GM12878 (cell line): ENCODE results near the gene SASH3. TPM values are rescaled to one million over a fixed set of nuclear protein-coding genes. Genes with fewer than 3 reads are reported as not detected.

ENCODE experiments used
- ATAC-seq: fragments of 200-7000 bp; cut with Tn5 transposase; 3 replicates; pipeline ENCODE4 v1.9.1; 2020; ENCODE audit warnings: mild to moderate bottlenecking, moderate library complexity
- BruUV-seq: library from RNA; stranded (reverse); fragments of 400-500 nt; replicated peaks from 2 replicates; lab custom pipeline; 2021; lab: Mats Ljungman, UMichigan
- CTCF ChIA-PET: fragments of 300-600 bp; sonication (Branson Sonifier 250); formaldehyde crosslinking; extraction: SDS; loops from one replicate; lab custom pipeline; 2021; ENCODE audit warnings: inconsistent platforms; lab: Yijun Ruan, JAX
- POLR2A ChIA-PET: fragments of 350-600 bp; formaldehyde crosslinking; extraction: SDS; loops from one replicate; lab custom pipeline; 2021; ENCODE audit warnings: inconsistent platforms; lab: Charles Lee
- RAD21 ChIA-PET: fragments of 300-600 bp; sonication (Branson Sonifier 250); formaldehyde crosslinking; loops from one replicate; lab custom pipeline; 2023; ENCODE audit warnings: antibody characterized with exemption; ENCODE audit not compliant: unreplicated experiment; lab: Charles Lee
- SMC1A ChIA-PET: fragments of 300-600 bp; sonication (Branson Sonifier 250); formaldehyde crosslinking; loops from one replicate; lab custom pipeline; 2023; ENCODE audit not compliant: unreplicated experiment, uncharacterized antibody; lab: Charles Lee
- DNase-seq: peaks from one replicate; pipeline ENCODE4 v3.0.0-alpha.2; 2011; ENCODE audit warnings: low read depth, low spot score
- FAIRE-seq: peaks from 3 replicates; lab custom pipeline; 2011; peaks lifted over from hg19 to GRCh38; lab: Jason Lieb, UNC
- H2AFZ ChIP-seq: 2 replicates; pipeline ENCODE4 v1.6.0; 2011; ENCODE audit warnings: low read depth, low read length, control low read depth; ENCODE audit not compliant: control insufficient read depth
- H3K27ac ChIP-seq: 2 replicates; pipeline ENCODE4 v1.5.1; 2011; ENCODE audit warnings: control low read depth; ENCODE audit not compliant: control insufficient read depth, insufficient read depth
- H3K27me3 ChIP-seq, 2 experiments: replicated peaks in 1 of 2; 2 replicates each; pipeline versions ENCODE4 v1.6.0 to v1.6.1; 2011; ENCODE audit warnings: low read length in 1 of 2; ENCODE audit not compliant: control insufficient read depth in 2 of 2, insufficient read depth in 2 of 2
- H3K36me3 ChIP-seq, 2 experiments: 2 replicates each; pipeline ENCODE4 v1.5.1; 2011; ENCODE audit warnings: low read length in 1 of 2; ENCODE audit not compliant: control insufficient read depth in 2 of 2, insufficient read depth in 2 of 2
- H3K4me1 ChIP-seq: 2 replicates; pipeline ENCODE4 v1.6.1; 2011; ENCODE audit warnings: mild to moderate bottlenecking, low read length, moderate library complexity, mixed read lengths; ENCODE audit not compliant: control insufficient read depth, insufficient read depth
- H3K4me2 ChIP-seq: 2 replicates; pipeline ENCODE4 v1.6.0; 2011; ENCODE audit warnings: control low read depth; ENCODE audit not compliant: control insufficient read depth, insufficient read depth
- H3K4me3 ChIP-seq: fragments of 200-600 bp; sonication (generic); 2 replicates; pipeline ENCODE4 v1.5.1; 2016
- H3K79me2 ChIP-seq: 2 replicates; pipeline ENCODE4 v1.6.0; 2011; ENCODE audit warnings: low read length; ENCODE audit not compliant: control insufficient read depth, insufficient read depth
- H3K9ac ChIP-seq: 2 replicates; pipeline ENCODE4 v1.8.0; 2011; ENCODE audit warnings: low read length, control low read depth, mixed read lengths; ENCODE audit not compliant: control insufficient read depth, insufficient read depth
- H3K9me3 ChIP-seq: replicated peaks from 3 replicates; pipeline ENCODE4 v1.5.1; 2011; ENCODE audit warnings: mild to moderate bottlenecking, low read length; ENCODE audit not compliant: control insufficient read depth, insufficient read depth
- H4K20me1 ChIP-seq: 2 replicates; pipeline ENCODE4 v1.6.0; 2011; ENCODE audit not compliant: control insufficient read depth, insufficient read depth
- ATF2 ChIP-seq: IDR thresholded peaks from 2 replicates; pipeline ENCODE4 v1.6.1; 2012; ENCODE audit warnings: low read length, inconsistent platforms
- ZBTB11 ChIP-seq: fragments of 450-650 bp; formaldehyde crosslinking; IDR thresholded peaks from 2 replicates; pipeline ENCODE4 v1.5.0; 2022; ENCODE audit warnings: mild to moderate bottlenecking, missing genetic modification characterization
- ZBTB4 ChIP-seq: fragments of 450-650 bp; formaldehyde crosslinking; IDR thresholded peaks from 2 replicates; pipeline ENCODE4 v1.4.0; 2022; ENCODE audit warnings: mild to moderate bottlenecking, moderate library complexity
- WGBS: methylation state at CpG from one replicate; pipeline ENCODE4 v1.1.6; 2016; ENCODE audit warnings: low lambda C conversion rate; ENCODE audit not compliant: insufficient replicate concordance, insufficient coverage; ENCODE audit errors: missing lambda C conversion rate; 5-methylcytosine and 5-hydroxymethylcytosine counted together
- in situ Hi-C: fragments of 300-500 bp; cut with MboI; formaldehyde crosslinking; loops from 9 replicates; pipeline ENCODE4 v1.14.3; 2018; ENCODE audit warnings: mixed read lengths
- intact Hi-C: fragments of 100-400 bp; cut with micrococcal nuclease; formaldehyde crosslinking; loops from one replicate; pipeline ENCODE4 v1.14.2; 2022; ENCODE audit not compliant: unreplicated experiment
- polyA plus RNA-seq, 11 experiments: library from polyadenylated mRNA; depleted of rRNA in 4 of 11; unstranded in 6 of 11; stranded (reverse) in 5 of 11; fragments of >200 nt; fragmentation: Nextera tagmentation in 4 of 11; fragmentation: Illumina TruSeq in 1 of 11; extraction: Ambion mirVana in 4 of 11; extraction: Trizol in 1 of 11; gene quantifications; 1 replicate in 1 of 11; 2 replicates in 10 of 11; pipeline versions ENCODE4 v1.2.1 to v1.2.3, GENCODE V29; 2011 to 2016; ENCODE audit warnings: inconsistent platforms in 2 of 11, missing spikeins in 2 of 11, low read depth in 1 of 11
- total RNA-seq, 4 experiments: library from RNA; depleted of rRNA in 3 of 4; stranded (reverse); fragments of >200 nt in 3 of 4; fragmentation: Illumina TruSeq in 1 of 4; extraction: Trizol in 1 of 4; gene quantifications; 2 replicates each; pipeline versions ENCODE4 v1.2.1 to v1.2.3, GENCODE V29; 2013 to 2021
- TF ChIP-seq, protein P1 (sequence below): fragments of 150-350 bp; IDR thresholded peaks from 2 replicates; pipeline ENCODE4 v1.6.1; 2016; ENCODE audit warnings: low read depth, low read length

SASH3 gene
- total and polyA plus RNA-seq, 10 of the 15 experiments (the other 5 are each of a cell fraction or from before 2014, with no cell fraction given) = 23.1 to 233 (median 160) TPM

DNA sequence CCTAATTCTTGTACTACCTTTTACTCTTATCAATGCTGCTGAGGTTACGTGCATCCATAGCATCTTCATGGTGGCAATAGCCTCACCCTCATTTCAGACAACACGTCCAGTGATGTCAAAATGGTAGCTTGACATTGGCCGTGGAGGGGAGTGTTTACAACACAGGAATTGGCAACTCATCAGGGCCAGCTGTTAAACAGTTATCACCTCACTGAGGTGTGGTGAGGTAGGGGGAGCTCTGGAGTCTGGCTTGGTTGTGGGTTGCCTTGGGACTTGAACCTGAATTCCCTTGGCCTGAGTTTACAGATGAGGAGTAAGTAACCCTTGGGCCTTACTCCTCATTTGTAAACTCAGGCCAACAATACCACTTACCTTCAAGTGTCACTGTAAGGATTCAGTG is 10.4 kb downstream of the SASH3 start:
- H3K27me3 ChIP-seq = no peaks in the 10 kb centered on the region
- DNase-seq (no peak), ATAC-seq (no peak), FAIRE-seq (no peak)
- in situ Hi-C loops = no loop called here
- SMC1A ChIA-PET = interaction anchor here (0.7 to 14.8 kb wide), 4 partner anchors 9 to 59 kb away, joined by 3 to 165 read pairs (median 4); no protein-coding TSS in a partner anchor
- no peaks in the 10 kb centered on the region for H4K20me1 ChIP-seq
- H3K79me2 ChIP-seq = peaks cover 22% of the 10 kb centered on the region
- 51% methylated on average over 3 of the region's 3 CpGs for WGBS
- no TSS peak for BruUV-seq
- H3K36me3 ChIP-seq = peaks cover 19 to 40% of the 10 kb centered on the region in 2 experiments
- POLR2A ChIA-PET = no interaction called here
- RAD21 ChIA-PET = interaction anchor here (1.0 kb wide), 1 partner anchor 8 kb away, joined by 3 read pairs; no protein-coding TSS in a partner anchor
- no peak overlapping the region for H3K4me2 ChIP-seq
- no peaks in the 10 kb centered on the region for H3K9me3 ChIP-seq
- intact Hi-C loops = no loop called here
- CTCF ChIA-PET = interaction anchor here (1.2 to 1.7 kb wide), 2 partner anchors 32 to 34 kb away, joined by 3 to 4 read pairs; no protein-coding TSS in a partner anchor
- H3K9ac ChIP-seq = no peak overlapping the region
- H3K27ac ChIP-seq = no peak overlapping the region
- H2AFZ ChIP-seq = no peak overlapping the region
- H3K4me3 ChIP-seq = no peak overlapping the region
- peaks cover 11% of the 10 kb centered on the region for H3K4me1 ChIP-seq
- TF ChIP-seq, protein P1, sequence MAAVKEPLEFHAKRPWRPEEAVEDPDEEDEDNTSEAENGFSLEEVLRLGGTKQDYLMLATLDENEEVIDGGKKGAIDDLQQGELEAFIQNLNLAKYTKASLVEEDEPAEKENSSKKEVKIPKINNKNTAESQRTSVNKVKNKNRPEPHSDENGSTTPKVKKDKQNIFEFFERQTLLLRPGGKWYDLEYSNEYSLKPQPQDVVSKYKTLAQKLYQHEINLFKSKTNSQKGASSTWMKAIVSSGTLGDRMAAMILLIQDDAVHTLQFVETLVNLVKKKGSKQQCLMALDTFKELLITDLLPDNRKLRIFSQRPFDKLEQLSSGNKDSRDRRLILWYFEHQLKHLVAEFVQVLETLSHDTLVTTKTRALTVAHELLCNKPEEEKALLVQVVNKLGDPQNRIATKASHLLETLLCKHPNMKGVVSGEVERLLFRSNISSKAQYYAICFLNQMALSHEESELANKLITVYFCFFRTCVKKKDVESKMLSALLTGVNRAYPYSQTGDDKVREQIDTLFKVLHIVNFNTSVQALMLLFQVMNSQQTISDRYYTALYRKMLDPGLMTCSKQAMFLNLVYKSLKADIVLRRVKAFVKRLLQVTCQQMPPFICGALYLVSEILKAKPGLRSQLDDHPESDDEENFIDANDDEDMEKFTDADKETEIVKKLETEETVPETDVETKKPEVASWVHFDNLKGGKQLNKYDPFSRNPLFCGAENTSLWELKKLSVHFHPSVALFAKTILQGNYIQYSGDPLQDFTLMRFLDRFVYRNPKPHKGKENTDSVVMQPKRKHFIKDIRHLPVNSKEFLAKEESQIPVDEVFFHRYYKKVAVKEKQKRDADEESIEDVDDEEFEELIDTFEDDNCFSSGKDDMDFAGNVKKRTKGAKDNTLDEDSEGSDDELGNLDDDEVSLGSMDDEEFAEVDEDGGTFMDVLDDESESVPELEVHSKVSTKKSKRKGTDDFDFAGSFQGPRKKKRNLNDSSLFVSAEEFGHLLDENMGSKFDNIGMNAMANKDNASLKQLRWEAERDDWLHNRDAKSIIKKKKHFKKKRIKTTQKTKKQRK = no peak
- no peak for TF ChIP-seq ZBTB4 (CRISPR knock-in tag)
- no peak for TF ChIP-seq ATF2
- no peak for TF ChIP-seq ZBTB11 (CRISPR knock-in tag)
